Tibial nerve (tissue), 3 donors: ENCODE measurements around the gene RINL.
A peak's percentile ranks its signal among the peaks of the same experiment; 100 is the strongest.

ENCODE experiments used
- POLR2A ChIP-seq, 2 donors: fragments of 450-650 bp; IDR thresholded peaks; one replicate each; pipeline ENCODE4 v1.6.1; 2017; ENCODE audit warnings: antibody characterized with exemption in 2 of 2, mild to moderate bottlenecking in 2 of 2, moderate library complexity in 2 of 2
- TF ChIP-seq, protein P1 (sequence below), 5 experiments: fragments of 200-600 bp in 3 of 5; fragments of 450-650 bp in 2 of 5; sonication (generic) in 3 of 5; IDR thresholded peaks; one replicate each; pipeline ENCODE4 v1.5.1; 2016 to 2019; ENCODE audit warnings: antibody characterized with exemption in 5 of 5, mild to moderate bottlenecking in 3 of 5, moderate library complexity in 2 of 5

- TF ChIP-seq, protein P1, sequence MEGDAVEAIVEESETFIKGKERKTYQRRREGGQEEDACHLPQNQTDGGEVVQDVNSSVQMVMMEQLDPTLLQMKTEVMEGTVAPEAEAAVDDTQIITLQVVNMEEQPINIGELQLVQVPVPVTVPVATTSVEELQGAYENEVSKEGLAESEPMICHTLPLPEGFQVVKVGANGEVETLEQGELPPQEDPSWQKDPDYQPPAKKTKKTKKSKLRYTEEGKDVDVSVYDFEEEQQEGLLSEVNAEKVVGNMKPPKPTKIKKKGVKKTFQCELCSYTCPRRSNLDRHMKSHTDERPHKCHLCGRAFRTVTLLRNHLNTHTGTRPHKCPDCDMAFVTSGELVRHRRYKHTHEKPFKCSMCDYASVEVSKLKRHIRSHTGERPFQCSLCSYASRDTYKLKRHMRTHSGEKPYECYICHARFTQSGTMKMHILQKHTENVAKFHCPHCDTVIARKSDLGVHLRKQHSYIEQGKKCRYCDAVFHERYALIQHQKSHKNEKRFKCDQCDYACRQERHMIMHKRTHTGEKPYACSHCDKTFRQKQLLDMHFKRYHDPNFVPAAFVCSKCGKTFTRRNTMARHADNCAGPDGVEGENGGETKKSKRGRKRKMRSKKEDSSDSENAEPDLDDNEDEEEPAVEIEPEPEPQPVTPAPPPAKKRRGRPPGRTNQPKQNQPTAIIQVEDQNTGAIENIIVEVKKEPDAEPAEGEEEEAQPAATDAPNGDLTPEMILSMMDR (IDR thresholded peaks at IDR 0.05), result peak in 2 of 5 experiments; percentile 25 to 36
- TF ChIP-seq POLR2A (IDR thresholded peaks at IDR 0.05), result peak; percentile 67 to 89
These were observed 21.5 kb upstream of the RINL start, which contains the start of the genes NFKBIB and SIRT2 for GRCh38 chr19:38899447-38900201.
